Erythroblast (primary cell): ENCODE data around the gene OGT.
"Not testable (repeated sequence)": the region's sequence is repeated elsewhere in the genome, so short reads cannot be mapped to it uniquely, and the experiment has no call there.

Experiments used
- DNase-seq, 2 experiments: peaks; one replicate each; lab custom pipeline; 2025; lab: John Stamatoyannopoulos, UW
- GATA1 ChIP-seq: IDR thresholded peaks from 2 replicates; pipeline ENCODE4 v1.6.1; 2011; ENCODE audit warnings: low read depth, mild to moderate bottlenecking, control low read depth, low read length, moderate library complexity
- POLR2A ChIP-seq: IDR thresholded peaks from 2 replicates; pipeline ENCODE4 v1.6.1; 2011; ENCODE audit warnings: mild to moderate bottlenecking, low read length

Gene OGT

DNA sequence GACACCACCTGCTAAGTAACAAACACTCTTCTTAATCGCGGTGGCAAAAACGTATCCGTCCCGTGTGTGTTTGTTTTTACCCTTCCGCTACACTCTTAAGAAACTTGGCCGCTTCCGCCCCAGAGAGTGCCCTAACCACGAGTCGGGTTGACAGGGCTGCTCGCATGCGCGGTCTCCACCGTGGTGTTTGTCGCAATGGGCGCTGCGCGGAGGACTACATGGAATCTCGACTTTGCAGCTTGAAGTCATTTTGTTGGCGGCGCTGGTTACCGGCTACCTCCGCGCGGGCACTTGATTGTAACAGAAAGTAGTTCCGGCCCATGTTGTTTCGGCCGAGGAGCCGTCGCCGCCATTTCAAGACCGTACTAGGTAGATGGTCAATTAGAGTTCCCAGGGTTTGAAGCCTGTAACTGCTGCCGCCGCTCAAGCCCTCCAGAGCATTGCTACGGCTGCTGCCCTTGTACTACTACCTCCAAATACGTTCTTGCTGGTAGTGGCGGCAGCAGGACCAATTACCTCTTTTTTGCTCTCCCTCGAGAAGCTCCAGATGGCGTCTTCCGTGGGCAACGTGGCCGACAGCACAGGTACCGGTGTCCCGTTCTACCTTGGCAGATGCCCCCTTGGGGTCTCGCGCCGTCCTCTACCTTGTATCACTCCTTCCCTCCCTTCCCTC lies at the start of gene OGT:
Gene OGT, plus strand, starts transcription at position 352 of the 673 bp plus-strand sequence. Its CDS starts 196 bp downstream, at position 548.
- TF ChIP-seq GATA1 (no peak), POLR2A (peak; percentile 93)

DNA sequence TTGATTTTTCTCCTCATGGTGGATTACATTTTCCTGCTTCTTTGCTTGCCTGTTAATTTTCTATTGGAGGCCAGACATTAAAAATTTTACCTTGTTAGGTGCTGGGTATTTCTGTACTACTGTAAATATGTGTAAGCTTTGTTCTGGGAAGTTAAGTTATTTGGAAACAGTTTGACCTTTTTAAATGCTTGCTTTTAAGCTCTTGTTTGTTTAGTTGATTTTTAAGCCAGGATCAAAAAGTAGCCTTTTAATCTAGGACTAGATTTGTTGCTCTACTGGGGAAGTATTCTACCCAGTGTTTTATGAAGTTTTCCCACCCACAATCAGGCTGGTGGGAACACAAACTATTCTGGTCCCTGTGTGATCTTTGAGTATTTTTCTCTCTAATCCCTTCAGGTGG lies 45.1 kb upstream of the OGT start:
- no peak for TF ChIP-seq POLR2A
- TF ChIP-seq GATA1 = no peak
- no peak for DNase-seq

More for the DNA sequence above, at the start of gene OGT:
- DNase-seq = peak; percentile 96 to 98

DNA sequence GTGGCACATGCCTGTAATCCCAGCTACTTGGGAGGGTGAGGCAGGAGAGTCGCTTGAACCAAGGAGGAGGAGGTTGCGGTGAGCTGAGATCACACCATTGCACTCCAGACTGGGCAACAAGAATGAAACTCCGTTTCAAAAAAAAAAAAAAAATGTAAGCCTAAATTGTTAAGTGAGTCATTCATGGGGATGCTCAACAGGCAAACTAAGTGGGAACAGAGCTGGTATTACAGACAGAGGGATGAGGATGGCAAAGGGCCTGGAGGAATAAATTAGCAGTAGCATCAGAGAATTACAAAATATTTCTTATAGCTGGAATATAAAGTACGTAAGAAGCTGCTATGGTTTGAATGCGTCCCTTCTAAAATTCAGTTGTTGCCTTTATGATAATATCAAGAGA lies 43.4 kb upstream of the OGT start:
- no peak for TF ChIP-seq POLR2A
- no peak for TF ChIP-seq GATA1
- no peak for DNase-seq

DNA sequence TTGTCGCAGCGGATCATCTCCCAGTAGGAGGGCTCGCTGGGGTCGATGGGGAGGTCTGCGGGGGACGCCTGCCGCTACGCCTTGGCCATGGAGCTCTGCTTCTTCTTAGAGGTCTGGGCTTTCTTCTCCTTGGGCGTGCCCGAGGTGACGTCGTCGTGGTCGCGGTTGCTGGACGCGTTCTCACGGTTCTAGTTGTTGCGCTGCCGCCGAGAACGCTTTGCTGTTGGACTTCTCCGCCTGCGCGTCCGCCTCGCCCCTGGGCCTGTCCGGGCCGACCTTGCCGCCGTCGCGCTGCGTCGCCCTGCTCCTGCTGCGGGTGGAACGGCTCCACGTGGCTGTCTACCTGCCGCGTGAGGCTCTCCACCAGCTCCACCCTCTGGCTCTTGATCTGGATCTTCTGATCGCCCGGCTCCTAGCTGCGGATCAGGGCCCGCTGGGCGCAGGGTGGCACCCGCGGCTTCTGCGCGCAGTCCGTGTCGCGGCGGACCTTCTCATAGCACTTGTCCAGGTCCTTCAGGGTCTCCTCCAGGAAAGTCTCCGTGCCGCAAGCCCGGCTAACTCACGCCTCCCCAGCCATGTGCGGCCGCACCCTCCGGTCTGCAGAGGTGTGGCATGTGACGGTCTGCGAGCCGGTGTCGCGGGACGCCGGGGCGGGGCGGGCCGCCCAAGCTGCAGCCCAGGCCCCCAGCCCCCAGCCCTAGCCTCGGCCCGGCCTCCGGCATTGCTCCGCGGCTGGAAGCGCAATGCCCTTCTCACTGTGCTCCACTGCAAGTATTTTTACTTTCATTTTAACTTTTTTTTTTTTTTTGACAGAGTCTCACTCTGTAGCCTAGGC lies 40.5 kb upstream of the OGT start:
- TF ChIP-seq GATA1 (no peak), POLR2A (no peak)
- DNase-seq = peak; percentile 64 to 69

DNA sequence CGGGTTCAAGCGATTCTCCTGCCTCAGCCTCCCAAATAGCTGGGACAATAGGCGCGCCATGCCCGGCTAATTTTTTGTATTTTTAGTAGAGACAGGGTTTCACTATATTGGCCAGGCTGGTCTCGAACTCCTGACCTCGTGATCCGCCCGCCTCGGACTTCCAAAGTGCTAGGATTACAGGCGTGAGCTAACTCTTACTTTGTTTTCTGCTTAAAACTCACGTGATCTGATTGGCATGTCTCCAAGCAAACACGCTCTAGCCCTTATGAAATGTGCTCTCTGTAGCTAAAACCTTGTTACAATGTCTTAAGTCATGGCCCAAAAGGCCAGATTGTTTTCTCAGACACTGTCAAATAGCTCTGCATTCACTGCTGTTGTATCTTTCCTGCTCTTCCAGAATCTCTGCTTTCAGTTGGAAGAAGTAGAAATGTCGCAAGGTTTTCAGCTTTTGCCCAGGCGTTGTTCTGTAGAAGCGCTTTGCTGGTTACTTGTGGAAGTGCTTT lies 39.7 kb upstream of the OGT start:
- TF ChIP-seq GATA1 = no peak
- no peak for TF ChIP-seq POLR2A
- DNase-seq = peak; percentile 12 to 14

DNA sequence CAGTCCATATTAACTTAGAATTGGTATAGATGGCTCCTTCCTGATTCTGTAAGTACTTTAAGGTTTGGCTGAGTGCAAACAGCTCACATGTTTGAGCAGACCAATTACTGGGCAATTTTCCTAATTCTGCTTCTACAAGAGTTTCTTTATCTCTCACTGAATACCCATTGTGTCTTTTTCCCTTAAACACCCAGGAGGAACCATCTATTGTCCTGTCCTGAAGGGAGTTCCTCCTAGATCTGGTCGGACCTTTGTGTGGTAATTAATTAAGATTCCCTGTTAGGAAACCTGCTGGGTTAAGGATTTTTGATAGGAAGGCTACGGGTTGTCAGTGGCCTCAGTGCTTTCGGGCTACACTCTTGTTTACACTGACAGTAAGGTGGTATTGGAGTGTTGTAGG lies 36.9 kb upstream of the OGT start:
- DNase-seq = not testable (repeated sequence)

DNA sequence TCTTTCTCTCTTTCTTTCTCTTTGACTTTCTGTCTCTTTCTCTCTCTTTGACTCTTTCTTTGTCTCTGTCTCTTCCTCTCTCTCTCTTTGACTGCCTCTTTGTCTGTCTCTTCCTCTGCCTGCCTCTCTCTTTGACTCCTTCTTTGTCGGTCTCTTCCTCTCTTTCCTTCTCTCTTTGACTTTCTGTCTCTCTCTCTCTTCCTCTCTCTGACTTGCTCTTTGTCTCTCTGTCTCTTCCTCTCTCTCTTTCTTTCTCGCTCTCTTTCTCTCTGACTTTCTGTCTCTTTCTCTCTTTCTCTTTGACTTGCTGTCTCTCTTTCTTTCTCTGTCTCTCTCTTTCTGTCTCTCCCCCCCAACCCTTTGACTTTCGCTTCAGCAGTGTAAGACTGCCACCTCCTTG lies 36.4 kb upstream of the OGT start:
- TF ChIP-seq POLR2A (no peak), GATA1 (no peak)
- no peak for DNase-seq

DNA sequence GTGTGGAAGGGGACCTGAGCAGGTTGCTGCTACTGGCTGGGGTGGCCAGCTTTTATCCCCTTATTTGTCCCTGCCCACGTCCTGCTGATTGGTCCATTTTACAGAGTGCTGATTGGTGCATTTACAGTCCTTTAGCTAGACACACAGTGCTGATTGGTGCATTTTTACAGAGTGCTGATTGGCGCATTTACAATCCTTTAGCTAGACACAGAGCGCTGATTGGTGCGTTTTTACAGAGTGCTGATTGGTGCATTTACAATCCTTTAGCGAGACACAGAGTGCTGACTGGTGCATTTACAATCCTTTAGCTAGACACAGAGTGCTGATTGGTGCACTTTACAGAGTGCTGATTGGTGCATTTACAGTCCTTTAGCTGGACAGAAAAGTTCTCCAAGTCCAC lies 30.8 kb upstream of the OGT start:
- DNase-seq = not testable (repeated sequence)

DNA sequence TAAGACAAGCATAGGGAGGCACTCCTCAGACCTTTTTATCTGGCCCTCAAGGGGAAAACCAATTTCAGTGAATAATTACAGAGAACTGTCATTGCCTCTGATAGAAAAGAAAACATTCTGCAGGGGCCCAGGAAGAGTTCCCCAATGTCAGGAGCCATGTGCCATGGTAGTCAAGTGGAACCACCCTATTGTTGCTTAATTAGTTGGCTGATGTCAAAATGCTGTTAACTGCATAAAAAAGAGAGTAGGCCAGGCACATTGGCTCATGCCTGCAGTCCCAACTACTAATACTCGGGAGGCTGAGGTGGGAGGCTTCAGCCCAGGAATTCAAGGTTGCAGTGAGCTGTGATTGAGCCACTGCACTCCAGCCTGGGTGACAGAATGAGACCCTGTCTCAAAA lies 28.6 kb upstream of the OGT start:
- TF ChIP-seq GATA1 = no peak
- no peak for TF ChIP-seq POLR2A
- DNase-seq = no peak

DNA sequence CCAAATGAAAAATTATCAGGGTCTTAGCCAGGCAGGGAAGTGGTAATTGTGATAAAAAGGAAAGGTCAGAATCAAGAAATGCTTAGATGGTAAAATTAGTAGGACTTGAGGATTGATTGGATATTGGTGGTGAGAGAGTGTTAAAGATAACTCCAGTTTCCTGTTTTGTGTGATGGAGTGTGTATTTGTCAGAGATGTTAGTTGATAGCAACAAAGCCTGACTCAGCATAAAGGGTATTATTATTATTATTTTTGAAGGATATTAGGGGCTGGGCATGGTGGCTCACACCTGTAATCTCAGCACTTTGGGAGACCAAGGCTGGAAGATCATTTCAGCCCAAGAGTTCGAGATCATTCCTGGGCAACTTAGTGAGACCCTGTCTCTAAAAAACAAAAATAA lies 23.6 kb upstream of the OGT start:
- DNase-seq = no peak
- TF ChIP-seq GATA1 (no peak), POLR2A (no peak)

DNA sequence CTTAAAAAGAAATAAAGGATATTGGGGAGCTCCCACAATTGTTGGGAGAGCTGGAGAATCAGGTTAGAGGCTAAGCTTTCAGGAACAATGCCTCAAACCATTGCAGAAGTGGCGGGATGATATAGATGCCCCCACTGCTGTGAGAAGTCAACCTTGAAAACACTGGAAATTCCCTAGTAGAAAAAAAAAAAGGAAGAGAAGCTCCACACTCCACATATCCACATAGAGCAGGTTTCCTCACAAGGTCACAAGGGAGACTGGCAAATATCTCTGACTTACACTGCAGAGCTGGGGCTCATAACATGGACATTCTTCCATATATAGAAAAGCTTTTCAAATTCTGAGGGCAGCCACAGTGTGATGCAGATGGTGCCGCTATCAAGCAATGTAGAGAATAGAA lies 22.7 kb upstream of the OGT start:
- no peak for TF ChIP-seq GATA1
- no peak for TF ChIP-seq POLR2A
- no peak for DNase-seq

DNA sequence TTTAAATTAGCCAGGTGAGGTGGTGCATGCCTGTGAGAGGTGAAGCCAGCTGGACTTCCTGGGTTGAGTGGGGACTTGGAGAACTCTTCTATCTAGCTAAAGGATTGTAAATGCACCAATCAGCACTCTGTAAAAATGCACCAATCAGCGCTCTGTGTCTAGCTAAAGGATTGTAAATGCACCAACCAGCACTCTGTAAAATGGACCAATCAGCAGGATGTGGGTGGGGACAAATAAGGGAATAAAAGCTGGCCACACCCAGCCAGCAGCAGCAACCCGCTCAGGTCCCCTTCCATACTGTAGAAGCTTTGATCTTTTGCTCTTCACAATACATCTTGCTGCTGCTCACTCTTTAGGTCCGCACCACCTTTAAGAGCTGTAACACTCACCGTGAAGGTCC lies 19.2 kb upstream of the OGT start:
- not testable (repeated sequence) for DNase-seq

DNA sequence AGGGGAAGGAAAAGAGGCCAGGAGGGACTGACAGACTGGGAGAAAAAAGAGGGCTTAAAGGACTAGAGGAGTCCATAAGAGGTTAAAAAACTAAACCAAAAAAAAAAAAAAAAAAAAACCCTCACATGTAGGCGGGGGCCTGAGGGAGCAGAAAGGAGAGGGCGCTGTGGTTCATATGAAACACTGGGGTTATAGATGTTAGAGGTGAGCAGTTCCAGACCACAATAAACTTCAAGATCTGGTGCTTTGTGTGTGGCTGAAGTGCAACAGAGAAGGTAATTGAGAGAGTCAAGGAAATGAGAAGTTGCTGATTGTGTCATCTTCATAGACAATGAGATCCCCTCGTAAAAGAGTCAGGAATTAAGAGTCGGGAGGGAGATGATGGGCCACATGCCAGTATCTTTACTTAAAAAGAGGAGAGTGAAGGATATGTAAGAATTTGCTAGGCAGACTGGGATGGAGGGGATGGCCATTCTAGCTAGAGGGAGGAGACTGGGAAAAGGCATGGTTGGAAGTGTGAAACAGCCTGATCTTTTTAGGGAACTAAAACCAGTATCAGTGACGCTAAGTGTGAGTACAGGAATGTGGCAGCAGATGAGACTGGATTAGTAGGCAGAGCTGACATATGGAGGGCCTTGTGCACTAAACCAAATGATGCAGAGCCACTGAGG lies 18.4 kb upstream of the OGT start:
- DNase-seq = no peak
- no peak for TF ChIP-seq GATA1
- no peak for TF ChIP-seq POLR2A

DNA sequence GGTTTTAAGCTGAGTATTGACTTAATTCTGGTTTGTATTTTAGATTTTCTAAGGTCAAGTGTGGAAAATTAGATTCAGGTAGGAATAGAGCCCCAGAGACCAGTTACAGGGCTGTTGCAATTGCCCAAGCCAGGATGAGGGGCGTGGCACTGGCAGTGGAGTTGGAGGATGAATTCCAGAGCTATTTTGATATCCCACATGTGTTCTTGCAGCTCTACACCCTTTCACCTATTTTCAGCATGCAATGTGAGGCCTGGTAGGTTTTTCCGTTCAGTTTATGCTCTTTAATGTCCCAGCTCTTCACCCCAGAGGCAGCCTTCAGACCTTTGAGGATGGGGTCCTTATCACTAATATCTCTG lies 17.9 kb upstream of the OGT start:
- TF ChIP-seq GATA1 = no peak
- no peak for TF ChIP-seq POLR2A
- DNase-seq = no peak

DNA sequence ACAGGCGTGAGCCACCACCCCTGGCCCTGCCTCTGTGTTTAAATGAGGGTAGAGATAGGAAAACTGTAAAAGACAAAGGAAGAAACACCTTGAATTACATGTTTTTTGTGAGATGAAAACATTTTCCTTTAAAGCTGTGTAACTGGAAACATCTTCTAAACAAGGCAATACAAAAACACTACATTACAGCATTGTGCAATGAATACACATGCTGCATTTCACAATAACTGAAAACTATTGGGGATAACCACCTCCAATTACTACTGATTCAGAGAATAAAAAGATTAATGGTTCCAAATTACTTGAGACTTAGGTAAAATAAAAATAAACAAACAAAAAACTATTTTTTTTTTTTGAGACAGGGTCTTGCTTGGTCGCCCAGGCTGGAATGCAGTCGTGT lies 7.6 kb upstream of the OGT start:
- DNase-seq = no peak
- TF ChIP-seq GATA1 (no peak), POLR2A (no peak)
